ENCODE results near the gene PFAS. TPM values are rescaled to one million over a fixed set of nuclear protein-coding genes. Genes with fewer than 3 reads are reported as not detected.

The PFAS gene
- total RNA-seq, 1 donor from 2014 or later = 37.2 TPM

DNA sequence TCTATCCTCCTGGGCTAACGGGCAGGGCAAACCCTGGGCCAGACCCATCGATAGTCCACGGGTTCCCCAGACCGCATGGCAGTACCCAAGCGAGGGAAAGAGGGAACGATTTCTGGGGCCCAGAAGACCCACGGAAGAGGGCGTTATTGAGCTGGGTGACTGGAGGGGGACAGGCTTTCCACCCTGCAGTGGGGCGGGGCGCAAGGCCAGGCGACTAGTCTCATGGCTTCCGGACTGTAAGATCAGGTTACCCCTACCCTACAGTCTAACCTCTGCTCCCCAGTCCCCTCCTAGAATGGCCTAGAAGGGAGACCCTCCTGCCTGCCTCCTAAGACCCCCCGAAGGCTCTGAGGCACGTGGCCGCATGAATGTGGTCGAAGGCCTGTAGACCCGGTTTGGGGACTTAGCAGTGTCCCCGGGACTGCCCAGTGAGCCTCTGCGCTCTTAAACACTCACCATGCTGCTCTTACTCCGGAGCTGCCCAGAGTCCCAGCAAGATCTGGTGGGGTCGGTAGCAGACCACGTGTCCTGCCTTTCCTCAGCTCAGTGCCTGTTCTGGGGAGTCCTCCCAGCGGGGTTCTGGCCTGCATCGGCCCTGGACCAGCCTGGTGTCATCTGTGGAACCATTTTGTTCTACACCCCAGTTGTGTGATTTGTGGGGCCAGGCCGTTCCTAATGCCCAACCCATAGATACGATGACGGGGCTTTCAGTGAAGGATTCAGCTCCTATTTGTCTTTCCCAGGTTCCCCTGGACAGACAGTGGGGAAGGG, 25.5 kb upstream of the PFAS start:
- no peak for DNase-seq (ENCODE audit: low read depth)
- peak overlapping the region; percentile 93 for H3K4me3 ChIP-seq (ENCODE audit: low read depth, low read length)
- TF ChIP-seq, protein P1, sequence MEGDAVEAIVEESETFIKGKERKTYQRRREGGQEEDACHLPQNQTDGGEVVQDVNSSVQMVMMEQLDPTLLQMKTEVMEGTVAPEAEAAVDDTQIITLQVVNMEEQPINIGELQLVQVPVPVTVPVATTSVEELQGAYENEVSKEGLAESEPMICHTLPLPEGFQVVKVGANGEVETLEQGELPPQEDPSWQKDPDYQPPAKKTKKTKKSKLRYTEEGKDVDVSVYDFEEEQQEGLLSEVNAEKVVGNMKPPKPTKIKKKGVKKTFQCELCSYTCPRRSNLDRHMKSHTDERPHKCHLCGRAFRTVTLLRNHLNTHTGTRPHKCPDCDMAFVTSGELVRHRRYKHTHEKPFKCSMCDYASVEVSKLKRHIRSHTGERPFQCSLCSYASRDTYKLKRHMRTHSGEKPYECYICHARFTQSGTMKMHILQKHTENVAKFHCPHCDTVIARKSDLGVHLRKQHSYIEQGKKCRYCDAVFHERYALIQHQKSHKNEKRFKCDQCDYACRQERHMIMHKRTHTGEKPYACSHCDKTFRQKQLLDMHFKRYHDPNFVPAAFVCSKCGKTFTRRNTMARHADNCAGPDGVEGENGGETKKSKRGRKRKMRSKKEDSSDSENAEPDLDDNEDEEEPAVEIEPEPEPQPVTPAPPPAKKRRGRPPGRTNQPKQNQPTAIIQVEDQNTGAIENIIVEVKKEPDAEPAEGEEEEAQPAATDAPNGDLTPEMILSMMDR (conservative IDR thresholded peaks at IDR 0.05; ENCODE audit: low read depth, low read length) = peak; percentile 16

DNA sequence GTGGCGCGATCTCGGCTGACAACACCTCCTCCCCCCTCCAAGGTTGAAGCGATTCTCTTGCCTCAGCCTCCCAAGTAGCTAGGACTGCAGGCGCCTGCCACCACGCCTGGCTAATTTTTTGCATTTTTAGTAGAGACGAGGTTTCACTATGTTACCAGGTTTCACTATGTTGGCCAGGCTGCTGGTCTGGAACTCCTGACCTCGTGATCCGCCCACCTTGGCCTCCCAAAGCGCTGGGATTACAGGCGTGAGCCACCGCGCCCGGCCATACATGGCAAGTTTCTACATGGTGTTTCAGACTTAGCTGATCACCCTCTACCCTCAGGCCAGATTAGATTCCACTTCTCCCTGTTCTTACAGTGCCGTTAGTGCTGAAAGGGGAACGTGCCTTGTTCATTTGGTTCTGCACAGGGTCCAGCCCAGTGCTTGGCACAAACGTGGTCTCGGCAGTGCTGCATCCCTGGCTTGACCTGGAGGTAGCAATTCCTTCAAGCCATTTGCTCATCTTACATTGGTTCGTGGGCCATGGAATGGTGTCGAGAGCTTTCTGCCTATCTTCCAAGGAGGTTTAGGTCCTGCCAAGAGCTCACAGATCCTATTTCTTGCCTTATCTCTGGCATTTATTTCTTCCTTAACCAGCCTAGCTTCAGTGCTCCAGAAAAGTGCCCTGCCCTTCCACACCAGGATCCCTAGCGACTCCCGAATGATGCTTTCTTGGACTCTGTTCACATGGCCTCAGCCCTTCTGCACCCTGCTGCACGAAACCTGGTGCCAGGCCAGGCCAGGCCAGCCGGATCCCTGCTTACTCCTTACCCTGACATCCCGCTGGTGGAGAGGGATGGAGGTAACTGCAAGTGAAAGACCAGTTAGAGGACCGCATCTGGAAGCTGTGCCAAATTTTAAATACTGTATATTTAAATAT, 23.9 kb upstream of the PFAS start:
- TF ChIP-seq, protein P1 (conservative IDR thresholded peaks at IDR 0.05; ENCODE audit: low read depth, low read length) = no peak
- H3K4me3 ChIP-seq (ENCODE audit: low read depth, low read length) = no peak overlapping the region
- DNase-seq (ENCODE audit: low read depth) = no peak

DNA sequence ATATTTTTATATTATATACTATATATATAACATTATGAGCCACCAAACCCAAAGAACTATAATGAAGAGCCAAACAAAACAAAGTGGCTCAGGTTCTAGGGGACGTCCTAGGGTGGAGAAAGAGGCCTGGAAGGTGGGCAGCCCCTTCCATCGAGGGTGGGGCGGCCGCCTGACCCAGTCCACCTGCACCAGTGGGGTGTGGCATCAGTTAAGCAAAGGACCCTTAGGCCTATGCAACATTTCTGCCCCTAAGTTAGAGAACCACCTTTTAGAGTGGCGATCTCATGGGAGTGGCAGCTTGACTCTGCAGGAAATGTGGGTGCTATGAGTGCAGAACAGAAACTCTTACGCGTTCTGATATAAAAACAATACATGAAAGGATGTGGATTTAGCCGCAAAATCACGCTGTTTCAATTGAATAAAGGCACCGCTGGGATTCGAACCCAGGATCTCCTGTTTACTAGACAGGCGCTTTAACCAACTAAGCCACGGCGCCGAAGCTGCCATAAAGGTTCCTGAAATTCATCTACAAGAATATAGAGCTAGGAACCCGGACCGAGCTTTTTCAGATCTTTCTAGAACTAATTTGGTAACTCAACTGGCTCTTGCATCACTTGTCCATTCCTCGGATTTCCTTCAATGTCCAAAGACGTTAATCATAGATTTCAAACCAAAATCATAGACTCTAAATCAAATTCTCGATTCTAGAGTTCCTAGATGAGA, 23.1 kb upstream of the PFAS start:
- no peak overlapping the region for H3K4me3 ChIP-seq (ENCODE audit: low read depth, low read length)
- DNase-seq (ENCODE audit: low read depth) = no peak
- TF ChIP-seq, protein P1 (conservative IDR thresholded peaks at IDR 0.05; ENCODE audit: low read depth, low read length) = no peak

DNA sequence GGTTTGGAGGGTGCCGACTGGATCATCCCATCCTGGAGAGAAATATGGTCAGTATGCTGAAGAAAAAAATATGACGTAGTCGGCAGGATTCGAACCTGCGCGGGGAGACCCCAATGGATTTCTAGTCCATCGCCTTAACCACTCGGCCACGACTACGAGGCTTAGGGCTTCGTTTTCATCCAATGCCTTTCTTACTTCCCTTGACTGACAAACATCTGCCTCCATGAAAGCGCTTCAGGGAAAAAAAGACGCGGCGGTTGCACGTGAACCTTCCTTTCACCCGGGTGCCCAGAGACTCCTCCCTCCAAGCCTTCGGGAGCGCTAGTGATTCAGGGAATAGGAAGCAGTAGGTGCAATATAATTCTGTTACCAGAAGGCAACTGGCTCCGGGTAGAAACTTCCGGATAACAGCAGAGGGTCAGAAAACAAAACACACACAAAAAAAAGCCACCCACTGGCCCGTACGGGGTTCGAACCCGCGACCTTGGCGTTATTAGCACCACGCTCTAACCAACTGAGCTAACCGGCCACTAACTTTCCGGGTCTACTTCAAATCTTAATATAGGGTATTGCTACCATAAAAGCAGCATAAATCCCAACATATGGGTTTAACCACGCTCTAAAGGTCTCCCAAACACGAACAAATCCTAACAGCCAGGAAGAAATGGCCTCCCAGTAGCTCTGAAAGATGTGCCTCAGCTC, 22.4 kb upstream of the PFAS start:
- TF ChIP-seq, protein P1 (conservative IDR thresholded peaks at IDR 0.05; ENCODE audit: low read depth, low read length) = no peak
- no peak for DNase-seq (ENCODE audit: low read depth)
- peak overlapping the region; percentile 27 for H3K4me3 ChIP-seq (ENCODE audit: low read depth, low read length)

DNA sequence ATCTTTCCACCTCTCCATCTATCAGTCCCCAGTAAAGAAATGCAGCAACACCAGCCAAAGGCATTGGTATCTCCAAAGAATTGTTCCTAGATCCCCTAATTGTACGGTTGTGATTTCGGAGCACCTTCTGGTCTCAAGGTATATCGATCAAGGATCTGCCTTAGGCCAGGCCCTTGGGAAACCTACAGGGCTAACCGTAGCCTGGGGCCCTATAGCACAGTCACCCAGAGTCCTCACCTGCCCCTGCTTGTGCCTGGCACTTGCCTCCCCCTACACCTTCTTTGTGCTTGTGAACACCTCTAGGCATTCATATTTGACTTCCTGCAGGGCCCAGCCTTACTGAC, 21.9 kb upstream of the PFAS start:
- peak overlapping the region; percentile 27 for H3K4me3 ChIP-seq (ENCODE audit: low read depth, low read length)
- TF ChIP-seq, protein P1 (conservative IDR thresholded peaks at IDR 0.05; ENCODE audit: low read depth, low read length) = no peak
- no peak for DNase-seq (ENCODE audit: low read depth)

DNA sequence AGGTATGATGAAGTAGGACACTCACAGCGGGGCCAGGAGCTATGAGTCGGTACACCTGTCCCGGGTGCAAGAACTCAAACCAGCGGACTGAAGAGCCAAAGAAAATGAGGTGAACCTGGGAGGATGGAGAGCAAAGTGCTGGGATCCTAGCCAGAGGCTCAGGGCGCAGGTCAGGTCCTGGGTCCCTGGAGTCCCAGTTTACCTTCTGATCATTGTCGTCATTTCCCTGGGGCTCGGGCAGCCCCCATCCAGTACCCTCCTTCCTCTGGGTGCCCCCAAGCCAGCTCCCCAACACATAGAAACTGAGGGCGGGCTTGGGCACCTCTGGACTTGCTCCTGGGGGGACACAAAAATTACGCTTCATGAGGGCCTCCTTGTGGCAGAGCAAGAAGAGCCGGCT, 17.4 kb upstream of the PFAS start:
- no peak overlapping the region for H3K4me3 ChIP-seq (ENCODE audit: low read depth, low read length)
- TF ChIP-seq, protein P1 (conservative IDR thresholded peaks at IDR 0.05; ENCODE audit: low read depth, low read length) = no peak
- DNase-seq (ENCODE audit: low read depth) = no peak

Data from epithelial cell of proximal tubule (primary cell).